Measurements from ENCODE around the gene TDRD9.
A peak's percentile ranks its signal among the peaks of the same experiment; 100 is the strongest.

The TDRD9 gene

DNA sequence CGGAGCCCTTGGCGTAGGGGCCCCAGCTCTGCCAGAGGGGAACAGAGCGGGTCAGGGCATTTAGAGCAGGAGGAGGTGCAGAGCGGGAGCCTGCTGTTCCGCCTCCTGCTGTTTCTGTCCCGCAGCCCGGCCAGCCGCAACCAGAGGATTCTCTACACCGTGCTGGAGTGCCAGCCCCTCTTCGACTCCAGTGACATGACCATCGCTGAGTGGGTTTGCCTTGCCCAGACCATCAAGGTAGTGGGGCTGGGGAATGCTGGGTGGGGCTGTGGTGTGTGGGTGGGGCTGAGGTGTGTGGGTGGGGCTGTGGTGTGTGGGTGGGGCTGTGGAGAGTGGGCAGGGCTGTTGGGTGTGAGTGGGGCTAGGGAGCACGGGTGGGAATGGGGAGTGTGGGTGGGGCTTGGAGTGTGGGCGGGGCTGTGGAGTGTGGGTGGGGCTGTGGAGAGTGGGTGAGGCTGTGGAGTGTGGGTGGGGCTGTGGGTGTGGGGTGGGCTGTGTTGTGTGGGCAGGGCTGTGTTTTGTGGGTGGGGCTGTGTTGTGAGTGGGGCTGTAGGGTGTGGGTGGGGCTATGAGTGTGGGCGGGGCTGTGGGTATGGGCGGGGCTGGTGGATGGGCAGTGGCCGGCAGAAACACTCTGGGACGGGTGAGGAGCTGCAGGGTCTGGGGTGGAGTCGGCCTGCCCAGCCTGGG is 165.3 kb downstream of the TDRD9 start:
- no peak for DNase-seq

GRCh38 chr14:104094056-104094708 is 165.9 kb downstream of the TDRD9 start:
- DNase-seq: no peak

DNA sequence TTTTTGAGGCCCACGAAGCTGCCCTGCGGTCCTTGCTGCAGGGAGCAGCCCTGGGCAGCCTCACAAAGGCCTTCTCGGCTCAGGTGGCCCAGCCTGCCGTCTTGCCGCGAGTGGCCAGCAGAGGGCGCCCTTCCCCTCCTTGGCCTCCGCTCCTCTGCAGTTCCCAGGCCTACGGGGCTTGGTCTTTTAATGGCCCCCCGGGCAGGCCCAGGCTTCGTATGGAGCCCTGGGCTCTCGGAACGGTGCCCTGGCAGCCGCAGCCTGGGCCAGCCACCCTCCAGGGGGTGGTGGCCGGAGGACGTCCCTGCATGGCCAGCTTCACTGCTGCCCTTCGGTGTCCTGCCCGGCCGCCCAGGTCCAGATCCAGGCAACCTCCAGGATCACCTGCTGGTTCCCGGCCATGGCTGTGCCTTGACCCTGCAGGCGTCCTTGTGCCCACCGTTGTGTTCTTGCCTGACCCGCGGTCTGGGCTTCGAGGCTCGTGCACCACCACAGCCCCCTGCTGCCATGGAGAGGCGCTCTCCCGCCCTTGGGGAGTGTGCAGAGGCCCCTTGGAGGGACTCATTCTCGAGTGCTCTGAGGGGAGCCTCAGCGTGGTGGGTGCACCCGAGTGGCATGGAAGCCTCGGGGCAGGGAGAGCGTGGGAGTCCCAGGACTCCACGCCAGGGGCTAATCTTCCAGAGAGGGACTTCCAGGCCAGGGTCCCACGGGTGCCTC is 166.6 kb downstream of the TDRD9 start:
- DNase-seq: peak; percentile 71

- no peak for DNase-seq
Observed at GRCh38 chr14:104095426-104096310, 167.4 kb downstream of the TDRD9 start.

DNA sequence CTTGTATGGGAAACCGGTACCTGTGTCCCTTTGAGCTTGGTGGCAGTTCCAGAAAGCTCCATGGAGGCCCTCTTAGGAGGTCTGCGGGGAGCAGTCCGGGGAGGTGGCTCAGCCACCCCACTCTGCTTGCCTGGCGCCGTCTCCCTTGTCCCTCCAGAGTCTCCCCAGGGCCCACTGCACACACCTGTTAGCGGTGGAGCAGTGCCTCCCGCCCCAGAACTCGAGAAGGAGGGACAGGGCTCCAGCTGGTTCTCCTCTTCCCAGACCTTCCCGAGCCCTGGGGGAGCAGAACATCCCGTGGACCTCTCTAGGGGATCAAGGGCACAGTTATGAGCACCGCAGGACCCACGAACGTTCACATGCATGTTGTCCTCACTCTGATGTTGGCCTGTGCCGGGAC is 168.1 kb downstream of the TDRD9 start:
- DNase-seq: no peak

DNA sequence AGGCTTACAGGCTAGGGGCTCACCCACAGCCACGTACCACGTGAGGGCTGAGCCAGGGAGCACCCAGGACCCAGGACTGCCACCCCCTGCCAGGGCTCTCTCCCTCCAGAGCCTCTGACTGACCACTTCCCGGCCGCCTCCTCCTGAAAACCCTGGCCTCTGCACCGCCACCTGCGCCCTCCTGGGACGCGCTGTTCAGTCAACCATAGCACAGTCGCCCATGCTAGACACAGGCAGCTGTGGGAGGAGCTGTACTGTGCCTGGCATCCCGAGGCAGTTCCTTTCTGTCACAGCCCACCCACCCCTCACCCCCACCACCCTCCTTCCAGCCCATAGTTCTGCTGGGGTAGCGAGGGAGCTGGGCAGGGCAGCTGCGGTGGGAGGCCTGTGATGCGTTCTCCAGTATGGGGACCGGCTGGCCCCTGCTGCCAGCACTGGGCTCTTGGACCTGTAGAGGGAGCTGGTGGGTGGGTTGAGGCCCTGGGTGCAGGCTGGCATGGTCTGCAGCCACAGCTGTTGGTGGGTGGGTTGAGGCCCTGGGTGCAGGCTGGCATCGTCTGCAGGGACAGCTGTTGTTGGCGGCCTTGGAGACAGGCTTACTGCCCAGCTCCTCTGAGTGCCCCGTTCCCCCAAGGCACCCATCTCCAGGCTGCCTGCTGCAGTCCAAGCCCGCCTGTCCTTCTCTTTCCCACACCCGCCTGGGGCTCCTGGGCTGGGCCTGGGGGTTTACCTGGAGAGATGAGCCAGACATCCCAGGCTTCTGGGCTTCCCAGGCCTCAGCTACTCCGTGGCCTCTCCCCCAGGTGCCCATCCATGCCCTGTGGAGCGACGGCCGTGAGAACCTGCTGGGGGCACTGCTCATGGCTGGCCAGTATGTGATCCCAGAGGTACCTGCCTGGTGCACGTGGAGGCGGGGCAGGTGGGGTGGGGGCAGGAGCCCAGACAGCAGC is 168.8 kb downstream of the TDRD9 start:
- DNase-seq: no peak

- DNase-seq: no peak
Observed at GRCh38 chr14:104098272-104099095, 170.2 kb downstream of the TDRD9 start.

- no peak for DNase-seq
Observed at GRCh38 chr14:104099096-104100041, 171.1 kb downstream of the TDRD9 start.

GRCh38 chr14:104100171-104101085 is 172.2 kb downstream of the TDRD9 start:
- no peak for DNase-seq

DNA sequence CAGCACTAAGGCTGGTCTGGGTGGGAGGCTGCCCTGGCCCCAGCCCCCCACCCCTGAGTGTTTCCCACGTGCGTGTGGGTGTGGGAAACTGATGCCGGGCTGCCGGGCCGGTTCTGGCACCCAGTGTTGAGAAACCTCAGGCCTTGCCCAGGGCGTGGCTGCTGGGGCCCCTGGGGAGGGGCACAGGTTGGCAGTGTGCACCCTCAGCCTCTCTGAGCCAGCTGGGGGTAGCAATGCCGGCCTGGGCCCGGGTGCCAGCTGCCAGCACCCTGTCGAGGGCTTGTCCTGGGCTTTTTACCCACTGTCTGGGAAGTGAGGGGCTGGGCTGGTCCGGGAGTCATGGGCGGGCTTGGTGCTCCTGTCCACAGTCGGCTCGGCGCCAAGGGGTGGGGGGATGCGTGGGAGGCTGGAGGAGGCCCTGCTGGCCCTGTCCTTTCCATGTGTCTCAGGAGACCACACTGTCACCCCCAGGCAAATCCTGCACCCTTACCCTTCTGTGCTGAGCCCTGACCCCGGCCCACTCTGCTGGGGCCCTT is 172.9 kb downstream of the TDRD9 start:
- no peak for DNase-seq

DNA sequence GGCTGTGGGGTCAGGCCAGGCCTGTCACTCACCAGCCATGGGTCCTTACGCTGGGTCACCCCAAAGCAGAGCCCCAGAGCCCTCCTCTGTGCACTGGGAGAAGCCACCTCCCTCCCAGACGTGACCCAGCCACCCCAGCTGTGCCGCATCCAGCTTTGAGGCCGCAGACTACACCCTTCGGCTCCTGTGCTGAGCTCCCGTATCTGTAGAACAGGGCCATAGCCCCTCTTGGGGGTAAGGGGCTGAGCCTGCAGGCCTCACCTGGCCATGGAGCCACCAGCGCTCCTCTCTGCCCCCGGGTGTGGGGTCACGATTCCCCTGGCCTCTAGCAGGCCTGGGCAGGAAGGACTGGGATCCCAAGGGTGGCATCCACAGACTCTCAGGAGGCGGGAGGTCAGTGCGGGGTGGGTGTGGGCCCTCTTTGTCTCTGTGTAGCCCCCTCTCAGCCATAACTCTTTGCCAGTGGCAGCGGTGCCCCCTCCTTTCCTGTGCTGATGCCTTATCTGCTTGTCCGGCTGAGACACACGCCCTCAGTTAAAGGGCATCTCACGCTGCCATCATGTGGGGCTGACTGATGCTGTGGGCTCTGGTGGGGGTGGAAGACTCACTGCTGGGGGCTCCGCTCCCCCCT is 173.5 kb downstream of the TDRD9 start:
- no peak for DNase-seq

Measured in activated CD8-positive, alpha-beta memory T cell treated with anti-CD3 and anti-CD28 coated beads, Interleukin-2, amount 50 U/mL, for 4 hours (primary cell).